ENCODE data around the gene PGA3.
A peak's percentile ranks its signal among the peaks of the same experiment; 100 is the strongest.
"Not testable (repeated sequence)": the region's sequence is repeated elsewhere in the genome, so short reads cannot be mapped to it uniquely, and the experiment has no call there.

The PGA3 gene

DNA sequence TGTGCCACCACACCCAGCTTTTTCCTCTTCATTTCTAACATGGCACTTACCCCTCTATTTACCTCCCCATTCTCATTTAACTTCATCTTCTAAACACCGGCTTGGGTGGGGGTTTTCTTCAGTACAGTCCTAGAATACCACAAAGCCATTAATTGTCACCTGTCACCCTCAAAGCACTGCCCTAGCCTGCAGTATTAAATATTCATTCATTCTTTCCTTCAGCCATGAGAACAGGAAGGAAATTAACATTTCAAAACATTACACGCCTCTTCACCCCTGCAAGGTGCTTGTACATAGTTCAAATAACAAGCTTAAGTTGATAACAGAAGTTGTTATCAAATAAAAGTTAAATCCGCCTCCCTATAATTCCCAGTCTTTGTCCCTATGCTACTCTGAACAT is 31.4 kb upstream of the PGA3 start:
- DNase-seq, result no peak

DNA sequence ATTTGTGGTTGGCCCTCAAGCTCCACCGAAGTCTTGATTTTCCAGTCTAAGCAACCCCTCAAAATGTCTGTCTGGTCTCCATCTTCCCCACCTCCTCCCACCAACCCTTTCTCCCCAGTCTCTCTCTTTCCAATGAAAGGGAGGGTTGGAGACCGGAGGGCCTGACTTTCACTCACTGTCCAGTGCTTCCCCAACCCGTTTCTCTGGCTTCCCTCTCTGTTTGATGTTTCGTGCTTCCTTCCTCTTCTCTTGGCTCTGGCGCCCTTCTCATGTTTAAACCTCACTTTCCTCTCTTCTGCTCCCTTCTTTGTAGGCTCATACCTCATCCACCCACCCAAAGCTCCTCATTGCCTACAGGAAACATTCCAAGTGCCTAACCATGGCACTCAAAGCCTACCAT is 31.0 kb upstream of the PGA3 start:
- DNase-seq, result no peak

- DNase-seq, result no peak
These were observed 30.4 kb upstream of the PGA3 start for GRCh38 chr11:61172888-61173287.

GRCh38 chr11:61173456-61173855 is 29.9 kb upstream of the PGA3 start:
- no peak for DNase-seq

- no peak for DNase-seq
These were observed 29.0 kb upstream of the PGA3 start for GRCh38 chr11:61174273-61174672.

- no peak for DNase-seq
These were observed 28.4 kb upstream of the PGA3 start for GRCh38 chr11:61174949-61175348.

- no peak for DNase-seq
These were observed 26.9 kb upstream of the PGA3 start for GRCh38 chr11:61176446-61176845.

DNA sequence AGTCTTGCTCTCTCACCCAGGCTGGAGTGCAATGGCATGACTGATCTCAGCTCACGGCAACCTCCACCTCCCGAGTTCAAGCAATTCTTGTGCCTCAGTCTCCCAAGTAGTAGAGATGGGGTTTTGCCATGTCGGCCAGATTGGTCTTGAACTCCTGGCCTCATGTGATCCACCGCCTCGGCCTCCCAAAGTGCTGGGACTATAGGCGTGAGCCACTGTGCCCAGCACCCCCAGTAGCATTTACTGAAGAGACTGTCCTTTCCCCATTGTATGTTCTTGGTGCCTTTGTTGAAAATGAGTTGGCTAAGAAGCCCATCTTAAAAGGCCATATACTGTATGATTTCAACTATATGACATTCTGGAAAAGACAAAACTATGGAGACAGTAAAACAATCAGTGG is 23.1 kb upstream of the PGA3 start:
- not testable (repeated sequence) for DNase-seq

DNA sequence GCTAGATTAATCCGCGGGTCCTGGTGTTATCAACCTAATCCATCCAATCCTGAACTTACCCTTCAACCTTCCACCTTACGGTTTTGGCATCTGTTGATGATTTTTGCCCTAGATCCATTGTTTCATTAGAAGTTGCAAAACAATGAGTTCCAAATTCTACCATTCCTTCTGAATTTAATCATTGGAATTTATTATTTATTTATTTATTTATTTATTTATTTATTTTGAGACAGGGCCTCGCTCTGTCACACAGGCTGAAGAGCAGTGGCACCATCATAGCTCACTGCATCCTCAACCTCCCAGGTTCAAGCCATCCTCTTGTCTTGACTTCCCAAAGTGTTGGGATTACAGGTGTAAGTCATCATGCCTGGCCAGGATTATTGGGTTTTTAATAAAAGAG is 21.8 kb upstream of the PGA3 start:
- no peak for DNase-seq

GRCh38 chr11:61183645-61184044 is 19.7 kb upstream of the PGA3 start:
- DNase-seq, result no peak

GRCh38 chr11:61186504-61186903 is 16.8 kb upstream of the PGA3 start:
- DNase-seq, result no peak

- peak; percentile 68 for DNase-seq
These were observed 15.7 kb upstream of the PGA3 start for GRCh38 chr11:61187505-61188130.

DNA sequence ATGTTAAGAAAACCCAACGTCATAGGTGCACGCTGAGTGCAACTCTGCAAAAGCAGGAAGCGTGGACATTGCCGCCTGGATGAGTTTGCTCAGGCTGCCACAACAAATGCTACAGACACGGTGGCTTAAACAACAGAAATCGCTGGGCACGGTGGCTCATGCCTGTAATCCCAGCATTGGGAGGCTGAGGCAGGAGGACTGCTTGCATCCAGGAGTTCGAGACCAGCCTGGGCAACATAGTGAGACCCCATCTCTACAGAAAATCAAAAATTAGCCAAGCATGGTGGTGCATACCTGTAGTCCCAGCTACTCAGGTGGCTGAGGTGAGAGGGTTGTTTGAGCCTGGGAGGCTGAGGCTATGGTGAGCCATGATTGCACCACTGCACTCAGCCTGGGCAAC is 13.4 kb upstream of the PGA3 start:
- DNase-seq, result no peak

- DNase-seq, result no peak
These were observed 9.7 kb upstream of the PGA3 start for GRCh38 chr11:61193596-61193995.

DNA sequence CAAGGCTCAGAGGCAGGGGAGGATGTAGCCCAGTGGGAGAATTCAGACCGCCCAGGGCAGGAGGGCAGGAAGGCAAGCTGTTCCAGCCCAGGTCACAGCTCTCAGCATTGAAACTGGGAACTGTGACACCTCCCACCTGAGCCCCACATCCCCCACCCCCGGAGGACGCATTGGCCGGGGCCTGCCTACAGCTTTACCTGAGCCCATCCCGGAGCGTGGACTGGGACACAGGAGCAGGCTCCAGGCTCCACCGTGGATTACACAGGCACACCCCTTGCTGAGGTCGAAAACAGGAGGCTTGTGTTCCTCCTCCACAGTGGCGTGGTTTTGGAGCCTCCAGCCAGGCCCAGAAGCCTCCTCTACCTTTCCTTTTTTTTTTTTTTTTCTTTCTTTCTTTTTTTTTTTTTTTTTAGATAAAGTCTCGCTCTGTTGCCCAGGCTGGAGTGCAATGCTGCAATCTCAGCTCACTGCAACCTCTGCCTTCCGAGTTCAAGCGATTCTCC is 9.1 kb upstream of the PGA3 start:
- no peak for DNase-seq

- no peak for DNase-seq
These were observed 8.2 kb upstream of the PGA3 start for GRCh38 chr11:61194981-61195695.

DNA sequence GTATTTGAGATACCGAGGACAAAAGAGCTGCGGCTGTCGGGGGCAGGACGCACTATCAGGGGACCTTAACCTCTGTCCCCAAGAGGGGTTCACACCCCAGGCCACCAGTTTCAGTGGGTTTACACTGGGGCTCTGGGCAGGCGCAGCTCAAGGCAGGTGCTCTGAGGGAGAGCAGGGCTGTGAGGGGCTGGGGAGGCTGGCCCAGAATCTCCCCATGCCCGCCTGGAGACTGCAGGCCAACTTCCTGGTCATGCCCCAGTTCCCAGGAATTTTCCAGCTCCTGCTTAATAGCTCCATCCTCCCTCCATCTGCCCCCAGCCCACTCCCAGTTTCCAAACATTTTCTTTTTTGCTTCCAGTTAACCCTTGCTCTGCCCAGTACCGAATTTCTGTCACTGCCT is 7.6 kb upstream of the PGA3 start:
- DNase-seq, result no peak

- no peak for DNase-seq
These were observed 5.0 kb upstream of the PGA3 start for GRCh38 chr11:61198361-61198760.

DNA sequence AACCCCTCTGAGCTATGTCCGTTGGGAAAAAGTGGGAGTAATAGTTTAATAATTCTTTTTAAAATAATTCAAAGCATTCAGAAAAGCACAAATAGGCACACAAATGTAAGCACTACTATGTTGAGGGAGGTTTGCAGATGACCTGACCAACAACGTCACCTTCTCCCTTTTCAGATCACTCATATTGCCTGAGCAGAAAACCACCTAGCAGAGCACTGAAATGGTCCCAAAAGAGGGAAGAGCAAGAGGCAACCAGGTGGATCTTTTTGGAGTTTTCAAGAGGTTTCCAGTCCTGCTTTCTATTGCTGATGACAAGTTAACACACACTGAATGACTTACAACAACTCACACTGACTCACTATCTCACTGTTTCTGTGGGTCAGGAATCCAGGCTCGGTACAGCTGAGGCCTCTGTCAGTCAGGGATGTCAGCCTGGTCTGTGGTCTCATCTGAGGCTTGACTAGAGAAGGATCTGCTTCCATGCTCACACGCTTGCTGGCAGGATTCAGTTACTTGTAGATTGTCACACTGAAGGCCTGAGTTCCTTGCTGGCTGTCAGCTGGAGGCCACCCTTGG is 4.3 kb upstream of the PGA3 start:
- no peak for DNase-seq

- DNase-seq, result no peak
These were observed 1.8 kb upstream of the PGA3 start for GRCh38 chr11:61201476-61201875.

DNA sequence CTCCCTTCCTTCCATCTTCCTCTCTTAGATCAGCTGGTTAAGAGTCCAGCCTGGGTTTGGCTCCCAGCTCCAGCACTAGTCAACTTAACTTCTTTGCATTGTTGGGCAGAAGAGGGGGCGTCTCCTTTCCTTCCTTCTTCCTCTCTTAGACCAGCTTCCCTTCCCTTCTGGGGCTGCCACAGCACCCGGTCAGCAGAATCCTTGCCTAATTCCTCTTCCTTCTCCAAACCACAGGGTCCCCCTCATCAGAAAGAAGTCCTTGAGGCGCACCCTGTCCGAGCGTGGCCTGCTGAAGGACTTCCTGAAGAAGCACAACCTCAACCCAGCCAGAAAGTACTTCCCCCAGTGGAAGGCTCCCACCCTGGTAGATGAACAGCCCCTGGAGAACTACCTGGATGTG is 558 bp downstream of the PGA3 start:
- DNase-seq, result not testable (repeated sequence)

GRCh38 chr11:61204502-61205059 is 1.3 kb downstream of the PGA3 start:
- not testable (repeated sequence) for DNase-seq

GRCh38 chr11:61207636-61208310 is 4.5 kb downstream of the PGA3 start:
- not testable (repeated sequence) for DNase-seq
